WTC11 (cell line): Measurements from ENCODE around the gene BANK1. TPM values are rescaled to one million over a fixed set of nuclear protein-coding genes. Genes with fewer than 3 reads are reported as not detected.

ENCODE experiments used
- ATAC-seq: fragments of 200-7000 bp; cut with Tn5 transposase; 2 replicates; pipeline ENCODE4 v1.10.0; 2021; ENCODE audit warnings: mild to moderate bottlenecking, moderate library complexity
- CTCF ChIA-PET: fragments of 300-600 bp; sonication (Branson Sonifier 250); formaldehyde crosslinking; loops from one replicate; lab custom pipeline; 2021; ENCODE audit warnings: antibody characterized with exemption; lab: Charles Lee
- POLR2A ChIA-PET: fragments of 350-600 bp; sonication (Branson Sonifier 250); formaldehyde crosslinking; loops from one replicate; lab custom pipeline; 2021; ENCODE audit warnings: antibody characterized with exemption; lab: Charles Lee
- DNase-seq: peaks from one replicate; pipeline ENCODE4 v3.0.0; 2021; ENCODE audit warnings: low spot score
- H3K27ac Mint-ChIP-seq: 2 replicates; pipeline ENCODE4 v1.8.0; 2021; ENCODE audit warnings: mixed read lengths
- H3K27me3 Mint-ChIP-seq: 2 replicates; pipeline ENCODE4 v1.8.0; 2021; ENCODE audit warnings: low read depth, mild to moderate bottlenecking, moderate library complexity, mixed read lengths
- H3K36me3 Mint-ChIP-seq: 2 replicates; pipeline ENCODE4 v1.8.0; 2021; ENCODE audit warnings: mixed read lengths
- H3K4me1 Mint-ChIP-seq: 2 replicates; pipeline ENCODE4 v1.8.0; 2022; ENCODE audit warnings: mixed read lengths
- H3K4me3 Mint-ChIP-seq: 2 replicates; pipeline ENCODE4 v1.8.0; 2021; ENCODE audit warnings: mild to moderate bottlenecking, moderate library complexity, mixed read lengths
- H3K9me3 Mint-ChIP-seq: 2 replicates; pipeline ENCODE4 v1.8.0; 2021; ENCODE audit warnings: mixed read lengths
- AR ChIP-seq: fragments of 250-450 bp; sonication (Bioruptor Pico); IDR thresholded peaks from 2 replicates; pipeline ENCODE4 v1.9.0; 2021; ENCODE audit warnings: mild to moderate bottlenecking
- E2F1 ChIP-seq: sonication (generic); formaldehyde crosslinking; IDR thresholded peaks from 2 replicates; pipeline ENCODE4 v1.8.0; 2022; ENCODE audit warnings: mild to moderate bottlenecking, missing genetic modification reagents
- E2F4 ChIP-seq: sonication (generic); formaldehyde crosslinking; IDR thresholded peaks from 2 replicates; pipeline ENCODE4 v1.8.1; 2022; ENCODE audit warnings: low read depth, mild to moderate bottlenecking, moderate library complexity, missing genetic modification reagents, borderline replicate concordance
- E2F5 ChIP-seq: sonication (generic); formaldehyde crosslinking; IDR thresholded peaks from 2 replicates; pipeline ENCODE4 v1.8.1; 2022; ENCODE audit warnings: mild to moderate bottlenecking, moderate library complexity, missing genetic modification reagents
- ELF4 ChIP-seq: sonication (generic); formaldehyde crosslinking; IDR thresholded peaks from 2 replicates; pipeline ENCODE4 v1.8.1; 2022; ENCODE audit warnings: low read depth, mild to moderate bottlenecking, moderate library complexity, missing genetic modification reagents
- IRF1 ChIP-seq: sonication (generic); formaldehyde crosslinking; IDR thresholded peaks from 2 replicates; pipeline ENCODE4 v1.8.0; 2023; ENCODE audit warnings: missing genetic modification reagents
- IRF2 ChIP-seq: sonication (generic); formaldehyde crosslinking; IDR thresholded peaks from 2 replicates; pipeline ENCODE4 v1.8.0; 2022; ENCODE audit warnings: low read depth, missing genetic modification reagents, borderline replicate concordance
- SOX15 ChIP-seq: fragments of 250-450 bp; sonication (Bioruptor Pico); IDR thresholded peaks from 2 replicates; pipeline ENCODE4 v1.9.0; 2021; ENCODE audit warnings: mild to moderate bottlenecking
- SP1 ChIP-seq: sonication (generic); formaldehyde crosslinking; conservative IDR thresholded peaks from 2 replicates; pipeline ENCODE4 v1.8.1; 2022; ENCODE audit warnings: missing genetic modification reagents
- TEAD1 ChIP-seq: sonication (generic); formaldehyde crosslinking; IDR thresholded peaks from 2 replicates; pipeline ENCODE4 v1.8.0; 2022; ENCODE audit warnings: mild to moderate bottlenecking, missing genetic modification reagents
- ZNF232 ChIP-seq: sonication (generic); formaldehyde crosslinking; IDR thresholded peaks from 2 replicates; pipeline ENCODE4 v1.8.0; 2022; ENCODE audit warnings: mild to moderate bottlenecking, missing genetic modification reagents
- ZNF281 ChIP-seq: sonication (generic); formaldehyde crosslinking; IDR thresholded peaks from 2 replicates; pipeline ENCODE4 v1.8.0; 2023; ENCODE audit warnings: mild to moderate bottlenecking, missing genetic modification reagents
- ZNF425 ChIP-seq: fragments of 250-450 bp; sonication (Bioruptor Pico); conservative IDR thresholded peaks from 2 replicates; pipeline ENCODE4 v1.9.0; 2021; ENCODE audit warnings: mild to moderate bottlenecking
- ZNF671 ChIP-seq: fragments of 250-450 bp; sonication (Bioruptor Pico); IDR thresholded peaks from 2 replicates; pipeline ENCODE4 v1.8.0; 2021; ENCODE audit warnings: mild to moderate bottlenecking
- ZSCAN18 ChIP-seq: fragments of 250-450 bp; sonication (Bioruptor Pico); IDR thresholded peaks from 2 replicates; pipeline ENCODE4 v2.1.2; 2022; ENCODE audit warnings: mild to moderate bottlenecking, moderate library complexity
- total RNA-seq: library from RNA; stranded (reverse); gene quantifications from 3 replicates; pipeline ENCODE4 v1.2.3, GENCODE V29; 2021

Gene BANK1
- total RNA-seq, 1 experiment from 2014 or later = 0.68 TPM

- no peak for TF ChIP-seq IRF1
- no peak for TF ChIP-seq TEAD1 (CRISPR knock-in tag)
Observed at GRCh38 chr4:101981756-101982155, 191.2 kb downstream of the BANK1 start (continued).

GRCh38 chr4:101983835-101984234 is 193.3 kb downstream of the BANK1 start:
- POLR2A ChIA-PET = no interaction called here
- Mint-ChIP-seq H3K4me1 (peaks cover 11% of the 10 kb centered on the region), H3K27ac (no peak overlapping the region), H3K36me3 (peaks cover 5% of the 10 kb centered on the region), H3K4me3 (no peak overlapping the region), H3K27me3 (no peaks in the 10 kb centered on the region)
- no peak for DNase-seq
- no peak for ATAC-seq
- TF ChIP-seq ZNF671 (CRISPR knock-in tag) (no peak), SOX15 (no peak), SP1 (no peak), E2F1 (CRISPR knock-in tag) (no peak), IRF2 (no peak)
- TF ChIP-seq, all 79 proteins: peak for 0
- peaks cover 7% of the 10 kb centered on the region for H3K9me3 Mint-ChIP-seq
- CTCF ChIA-PET = no interaction called here

- no peak overlapping the region for H3K4me3 Mint-ChIP-seq
- no peak for ATAC-seq
- ChIA-PET POLR2A (no interaction called here), CTCF (no interaction called here)
- no peak overlapping the region for H3K27ac Mint-ChIP-seq
- no peak for DNase-seq
- H3K9me3 Mint-ChIP-seq = peaks cover 7% of the 10 kb centered on the region
- no peaks in the 10 kb centered on the region for H3K27me3 Mint-ChIP-seq
- peaks cover 7% of the 10 kb centered on the region for H3K4me1 Mint-ChIP-seq
- peaks cover 5% of the 10 kb centered on the region for H3K36me3 Mint-ChIP-seq
- no peak for TF ChIP-seq AR (CRISPR knock-in tag)
- no peak for TF ChIP-seq E2F5
- TF ChIP-seq E2F4 = no peak
- no peak for TF ChIP-seq ZSCAN18 (CRISPR knock-in tag)
- TF ChIP-seq ZNF281 = no peak
- TF ChIP-seq ELF4 = no peak
- TF ChIP-seq ZNF425 = no peak
- no peak for TF ChIP-seq SP1
- TF ChIP-seq ZNF232 = no peak
Observed at GRCh38 chr4:101987623-101988243, 197.2 kb downstream of the BANK1 start.
